ENCODE data around the gene C3orf52.

Gene C3orf52

DNA sequence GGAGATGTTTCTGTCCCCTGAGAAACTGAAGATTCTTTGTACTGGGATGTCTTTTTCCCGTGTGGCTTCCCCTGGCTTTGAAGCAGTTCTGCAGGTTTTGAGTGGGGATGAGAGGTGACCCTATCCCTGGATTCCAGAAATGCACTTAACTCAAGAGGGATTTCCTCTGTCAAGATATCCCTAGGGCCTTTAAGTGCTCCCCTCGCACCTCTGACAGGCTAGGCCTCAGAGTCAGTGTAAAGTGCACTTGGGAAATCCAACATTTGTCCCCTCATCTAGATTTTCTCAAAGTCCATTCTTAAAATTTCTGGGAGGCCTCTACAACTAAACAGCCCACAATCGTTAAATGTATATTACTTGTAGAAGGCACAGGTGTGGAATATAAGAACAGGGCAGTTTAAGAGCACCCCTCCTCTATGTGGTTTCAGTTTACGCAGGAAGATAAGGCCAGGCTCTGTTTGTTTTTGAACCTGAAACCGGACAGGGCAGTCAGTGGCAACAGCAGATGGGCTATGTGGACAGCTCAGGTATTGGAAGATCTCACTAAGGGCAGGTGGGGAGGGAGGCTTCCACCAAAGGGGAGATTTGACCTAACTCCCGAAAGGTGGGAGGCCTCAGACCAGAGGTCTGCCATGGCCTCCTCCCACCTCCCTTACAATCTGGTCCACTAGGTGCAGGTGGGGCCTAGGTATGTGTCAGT is 4.8 kb downstream of the C3orf52 start:
- no peaks in the 10 kb centered on the region for H3K4me1 ChIP-seq (ENCODE audit: insufficient read depth, low read length)
- peaks cover 8% of the 10 kb centered on the region for H3K27me3 ChIP-seq (ENCODE audit: insufficient read depth, low read length, poor library complexity)
- H3K9me3 ChIP-seq (ENCODE audit: insufficient read depth, low read length, severe bottlenecking): no peaks in the 10 kb centered on the region
- ATAC-seq (ENCODE audit: insufficient read depth, low read depth) (no peak), DNase-seq (no peak)
- no peak overlapping the region for H3K4me2 ChIP-seq (ENCODE audit: insufficient read depth, low read length)
- no peaks in the 10 kb centered on the region for H3K79me2 ChIP-seq (ENCODE audit: insufficient read depth, low read length)
- H3K36me3 ChIP-seq (ENCODE audit: insufficient read depth, low read length): no peaks in the 10 kb centered on the region
- no peak overlapping the region for H2AFZ ChIP-seq (ENCODE audit: low read depth, low read length)
- H3K9ac ChIP-seq (ENCODE audit: low read depth, low read length): no peak overlapping the region
- H3K27ac ChIP-seq (ENCODE audit: low read length): no peak overlapping the region
- H4K20me1 ChIP-seq (ENCODE audit: insufficient read depth, low read length): no peaks in the 10 kb centered on the region
- no peak overlapping the region for H3K4me3 ChIP-seq (ENCODE audit: low read depth in 1 of 2, low read length in 2 of 2)
- TF ChIP-seq EZH2 (IDR thresholded peaks at IDR 0.05; ENCODE audit: borderline replicate concordance, low read depth, low read length, severe bottlenecking) (no peak), CTCF (IDR thresholded peaks at IDR 0.05; ENCODE audit: borderline replicate concordance, extremely low read depth, low read length, poor library complexity, severe bottlenecking) (no peak)

DNA sequence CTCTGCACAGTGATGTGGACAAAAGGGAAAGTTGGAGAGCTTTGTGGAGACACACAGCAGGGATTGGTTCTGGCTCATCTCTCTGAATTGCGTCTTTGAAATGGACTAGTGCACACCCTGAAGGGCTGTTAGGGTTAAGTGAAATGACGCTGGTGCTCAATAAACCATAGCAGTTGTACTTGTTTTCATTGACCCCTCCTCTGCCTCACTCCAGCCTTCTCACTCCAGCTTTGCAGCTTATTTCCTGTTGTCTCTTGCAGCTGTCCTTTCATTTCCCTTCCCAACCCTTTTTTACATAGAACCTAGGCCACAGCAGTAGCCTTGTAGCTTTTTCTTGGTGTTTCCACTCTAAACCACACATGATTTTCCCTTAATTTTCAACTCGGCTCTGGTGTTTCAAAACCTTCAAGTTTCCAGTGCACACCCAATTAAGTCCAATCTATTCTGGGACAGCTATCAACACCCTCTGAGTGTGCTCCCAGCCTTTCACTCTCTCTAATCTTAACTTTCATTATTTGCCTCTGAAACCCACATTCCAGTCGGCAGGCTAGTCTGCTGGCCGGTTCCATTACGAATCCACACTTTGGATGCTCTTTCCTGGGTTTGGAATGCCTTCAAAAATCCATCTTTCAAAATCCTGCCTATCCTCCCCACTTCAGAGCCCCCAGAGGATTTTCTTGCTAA is 6.4 kb downstream of the C3orf52 start:
- Histone ChIP-seq H3K36me3 (ENCODE audit: insufficient read depth, low read length) (no peaks in the 10 kb centered on the region), H3K4me3 (ENCODE audit: low read depth in 1 of 2, low read length in 2 of 2) (no peak overlapping the region), H3K9ac (ENCODE audit: low read depth, low read length) (no peak overlapping the region), H3K4me2 (ENCODE audit: insufficient read depth, low read length) (no peak overlapping the region), H2AFZ (ENCODE audit: low read depth, low read length) (no peak overlapping the region), H3K4me1 (ENCODE audit: insufficient read depth, low read length) (no peaks in the 10 kb centered on the region), H3K27me3 (ENCODE audit: insufficient read depth, low read length, poor library complexity) (peaks cover 10% of the 10 kb centered on the region), H3K79me2 (ENCODE audit: insufficient read depth, low read length) (no peaks in the 10 kb centered on the region), H4K20me1 (ENCODE audit: insufficient read depth, low read length) (no peaks in the 10 kb centered on the region), H3K27ac (ENCODE audit: low read length) (no peak overlapping the region), H3K9me3 (ENCODE audit: insufficient read depth, low read length, severe bottlenecking) (no peaks in the 10 kb centered on the region)
- TF ChIP-seq EZH2 (IDR thresholded peaks at IDR 0.05; ENCODE audit: borderline replicate concordance, low read depth, low read length, severe bottlenecking) (no peak), CTCF (IDR thresholded peaks at IDR 0.05; ENCODE audit: borderline replicate concordance, extremely low read depth, low read length, poor library complexity, severe bottlenecking) (no peak)
- no peak for DNase-seq
- peak; percentile 49; the same call in 2 of the 3 replicates for ATAC-seq (ENCODE audit: insufficient read depth, low read depth)

- Histone ChIP-seq H3K27me3 (ENCODE audit: insufficient read depth, low read length, poor library complexity) (peaks cover 5% of the 10 kb centered on the region), H3K4me3 (ENCODE audit: low read depth in 1 of 2, low read length in 2 of 2) (no peak overlapping the region), H3K4me1 (ENCODE audit: insufficient read depth, low read length) (no peaks in the 10 kb centered on the region), H3K9me3 (ENCODE audit: insufficient read depth, low read length, severe bottlenecking) (no peaks in the 10 kb centered on the region), H3K27ac (ENCODE audit: low read length) (no peak overlapping the region), H4K20me1 (ENCODE audit: insufficient read depth, low read length) (no peaks in the 10 kb centered on the region), H2AFZ (ENCODE audit: low read depth, low read length) (no peak overlapping the region), H3K4me2 (ENCODE audit: insufficient read depth, low read length) (no peak overlapping the region), H3K79me2 (ENCODE audit: insufficient read depth, low read length) (no peaks in the 10 kb centered on the region), H3K9ac (ENCODE audit: low read depth, low read length) (no peak overlapping the region), H3K36me3 (ENCODE audit: insufficient read depth, low read length) (no peaks in the 10 kb centered on the region)
- DNase-seq (no peak), ATAC-seq (ENCODE audit: insufficient read depth, low read depth) (no peak)
- TF ChIP-seq CTCF (IDR thresholded peaks at IDR 0.05; ENCODE audit: borderline replicate concordance, extremely low read depth, low read length, poor library complexity, severe bottlenecking) (no peak), EZH2 (IDR thresholded peaks at IDR 0.05; ENCODE audit: borderline replicate concordance, low read depth, low read length, severe bottlenecking) (no peak)
Measured at GRCh38 chr3:112093180-112093522, 7.0 kb downstream of the C3orf52 start.
